Colonic mucosa (tissue), 4 donors: ENCODE measurements around the gene CASP14. TPM values are rescaled to one million over a fixed set of nuclear protein-coding genes. Genes with fewer than 3 reads are reported as not detected.

Experiments used
- DNase-seq: peaks from one replicate; pipeline ENCODE4 v3.0.0-alpha.2; 2020
- H3K27ac ChIP-seq: fragments of 200-600 bp; one replicate; pipeline ENCODE4 v1.8.0; 2021
- H3K27me3 ChIP-seq: fragments of 200-600 bp; one replicate; pipeline ENCODE4 v1.8.0; 2021
- H3K36me3 ChIP-seq: fragments of 200-600 bp; one replicate; pipeline ENCODE4 v1.8.0; 2021
- H3K4me1 ChIP-seq: fragments of 200-600 bp; one replicate; pipeline ENCODE4 v1.8.0; 2021; ENCODE audit warnings: mild to moderate bottlenecking
- H3K4me3 ChIP-seq: fragments of 200-600 bp; one replicate; pipeline ENCODE4 v1.8.0; 2021
- H3K9ac ChIP-seq, 2 donors: one replicate each; pipeline ENCODE4 v1.7.0; 2013; ENCODE audit warnings: control low read depth in 2 of 2, low read depth in 2 of 2, low read length in 2 of 2
- H3K9me3 ChIP-seq: fragments of 200-600 bp; one replicate; pipeline ENCODE4 v1.8.0; 2021
- CTCF ChIP-seq: fragments of 200-600 bp; IDR thresholded peaks from one replicate; pipeline ENCODE4 v1.8.0; 2022; ENCODE audit warnings: antibody characterized with exemption, mild to moderate bottlenecking
- intact Hi-C: fragments of 100-400 bp; cut with DNase I; formaldehyde crosslinking; loops from one replicate; pipeline ENCODE4 v1.14.1; 2022
- total RNA-seq, 2 donors: library from RNA; stranded (reverse); fragmentation: NEBNext Ultra II Directional in 1 of 2; extraction: Animal tissue kit (Norgen Biotek cat#: 25700) in 1 of 2; gene quantifications; one replicate each; pipeline ENCODE4 v1.2.1, GENCODE V29; 2021
- donor health status: healthy.
- donor health status: DM: no; HTN: no; CAD: no.
- donor health status: DM: no; HTN: no; CAD: no.

Gene CASP14
- total RNA-seq, 2 donors from 2014 or later: not detected

GRCh38 chr19:15021286-15022007 lies 27.8 kb upstream of the CASP14 start:
- intact Hi-C loops: no loop called here
- Histone ChIP-seq H3K36me3 (no peaks in the 10 kb centered on the region), H3K9me3 (no peaks in the 10 kb centered on the region), H3K4me1 (no peaks in the 10 kb centered on the region), H3K9ac (no peak overlapping the region), H3K4me3 (no peak overlapping the region), H3K27ac (no peak overlapping the region), H3K27me3 (no peaks in the 10 kb centered on the region)
- DNase-seq: no peak
- TF ChIP-seq CTCF: no peak

GRCh38 chr19:15022752-15023151 lies 26.5 kb upstream of the CASP14 start:
- no peak for TF ChIP-seq CTCF
- no peak overlapping the region for H3K27ac ChIP-seq
- H3K27me3 ChIP-seq: no peaks in the 10 kb centered on the region
- H3K9me3 ChIP-seq: no peaks in the 10 kb centered on the region
- H3K4me1 ChIP-seq: no peaks in the 10 kb centered on the region
- no peak overlapping the region for H3K4me3 ChIP-seq
- intact Hi-C loops: no loop called here
- H3K36me3 ChIP-seq: no peaks in the 10 kb centered on the region
- H3K9ac ChIP-seq: no peak overlapping the region
- no peak for DNase-seq

GRCh38 chr19:15025217-15025616 lies 24.1 kb upstream of the CASP14 start:
- intact Hi-C loops: no loop called here
- no peaks in the 10 kb centered on the region for H3K27me3 ChIP-seq
- no peak overlapping the region for H3K4me3 ChIP-seq
- no peak overlapping the region for H3K27ac ChIP-seq
- DNase-seq: no peak
- H3K9ac ChIP-seq: no peak overlapping the region
- no peaks in the 10 kb centered on the region for H3K36me3 ChIP-seq
- H3K9me3 ChIP-seq: no peaks in the 10 kb centered on the region
- no peak for TF ChIP-seq CTCF
- H3K4me1 ChIP-seq: no peaks in the 10 kb centered on the region

GRCh38 chr19:15028490-15028889 lies 20.8 kb upstream of the CASP14 start:
- Histone ChIP-seq H3K36me3 (no peaks in the 10 kb centered on the region), H3K9me3 (no peaks in the 10 kb centered on the region), H3K9ac (no peak overlapping the region), H3K4me3 (no peak overlapping the region), H3K27me3 (no peaks in the 10 kb centered on the region), H3K27ac (no peak overlapping the region), H3K4me1 (no peaks in the 10 kb centered on the region)
- intact Hi-C loops: no loop called here
- DNase-seq: no peak
- TF ChIP-seq CTCF: no peak

GRCh38 chr19:15031675-15032074 lies 17.6 kb upstream of the CASP14 start:
- Histone ChIP-seq H3K4me1 (no peaks in the 10 kb centered on the region), H3K9ac (no peak overlapping the region), H3K27me3 (no peaks in the 10 kb centered on the region), H3K27ac (no peak overlapping the region), H3K36me3 (no peaks in the 10 kb centered on the region), H3K4me3 (no peak overlapping the region), H3K9me3 (no peaks in the 10 kb centered on the region)
- TF ChIP-seq CTCF: no peak
- no peak for DNase-seq
- intact Hi-C loops: no loop called here
